Measurements from ENCODE around the gene TNFRSF11A. TPM values are rescaled to one million over a fixed set of nuclear protein-coding genes. Genes with fewer than 3 reads are reported as not detected.

The TNFRSF11A gene
- total RNA-seq, 1 donor from 2014 or later, result 6.5 TPM

DNA sequence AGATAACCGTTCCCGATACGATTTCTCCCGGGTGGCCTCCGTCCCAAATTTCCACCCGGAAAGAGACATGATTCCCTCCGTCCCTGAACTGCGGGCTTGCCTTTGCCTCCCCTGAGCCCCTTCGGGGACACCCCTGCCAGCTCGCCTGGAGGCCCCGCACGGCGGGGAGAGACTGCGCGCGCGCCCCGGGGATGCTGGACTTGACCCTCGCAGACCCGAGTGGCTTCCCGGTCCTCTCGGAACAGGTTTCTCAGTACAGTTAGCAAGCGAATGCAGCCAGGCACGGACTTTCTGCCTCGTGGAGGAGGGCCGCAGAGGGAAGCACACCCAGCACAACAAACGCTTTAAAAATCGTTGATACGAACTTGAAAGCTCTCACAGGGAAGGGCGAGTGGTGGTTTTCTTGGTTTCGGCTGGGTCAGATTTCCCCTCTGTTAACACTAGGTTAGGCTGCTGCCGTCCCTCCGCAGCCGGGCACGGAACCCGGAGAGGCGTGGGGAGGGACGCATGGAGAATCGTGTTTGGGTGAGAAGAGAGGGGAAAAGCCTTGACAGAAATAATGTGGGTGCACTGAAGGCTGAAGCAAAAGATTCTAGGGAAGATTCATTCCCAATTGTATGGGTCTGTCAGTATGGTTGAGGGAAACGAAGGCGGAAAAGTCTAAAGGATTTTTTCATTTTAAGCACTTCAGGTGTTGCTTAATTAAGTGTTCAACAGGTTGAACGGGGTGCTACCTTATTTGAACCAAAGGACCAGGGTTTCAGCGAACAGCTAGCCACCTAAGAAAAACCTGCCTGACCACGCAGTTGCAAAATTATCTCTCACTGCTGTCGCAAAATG, 916 bp downstream of the TNFRSF11A start:
- DNase-seq (ENCODE audit: low spot score), result no peak

GRCh38 chr18:62326646-62327348, 1.7 kb downstream of the TNFRSF11A start:
- DNase-seq (ENCODE audit: low spot score), result no peak

GRCh38 chr18:62327977-62328376, 2.9 kb downstream of the TNFRSF11A start:
- DNase-seq (ENCODE audit: low spot score), result no peak

DNA sequence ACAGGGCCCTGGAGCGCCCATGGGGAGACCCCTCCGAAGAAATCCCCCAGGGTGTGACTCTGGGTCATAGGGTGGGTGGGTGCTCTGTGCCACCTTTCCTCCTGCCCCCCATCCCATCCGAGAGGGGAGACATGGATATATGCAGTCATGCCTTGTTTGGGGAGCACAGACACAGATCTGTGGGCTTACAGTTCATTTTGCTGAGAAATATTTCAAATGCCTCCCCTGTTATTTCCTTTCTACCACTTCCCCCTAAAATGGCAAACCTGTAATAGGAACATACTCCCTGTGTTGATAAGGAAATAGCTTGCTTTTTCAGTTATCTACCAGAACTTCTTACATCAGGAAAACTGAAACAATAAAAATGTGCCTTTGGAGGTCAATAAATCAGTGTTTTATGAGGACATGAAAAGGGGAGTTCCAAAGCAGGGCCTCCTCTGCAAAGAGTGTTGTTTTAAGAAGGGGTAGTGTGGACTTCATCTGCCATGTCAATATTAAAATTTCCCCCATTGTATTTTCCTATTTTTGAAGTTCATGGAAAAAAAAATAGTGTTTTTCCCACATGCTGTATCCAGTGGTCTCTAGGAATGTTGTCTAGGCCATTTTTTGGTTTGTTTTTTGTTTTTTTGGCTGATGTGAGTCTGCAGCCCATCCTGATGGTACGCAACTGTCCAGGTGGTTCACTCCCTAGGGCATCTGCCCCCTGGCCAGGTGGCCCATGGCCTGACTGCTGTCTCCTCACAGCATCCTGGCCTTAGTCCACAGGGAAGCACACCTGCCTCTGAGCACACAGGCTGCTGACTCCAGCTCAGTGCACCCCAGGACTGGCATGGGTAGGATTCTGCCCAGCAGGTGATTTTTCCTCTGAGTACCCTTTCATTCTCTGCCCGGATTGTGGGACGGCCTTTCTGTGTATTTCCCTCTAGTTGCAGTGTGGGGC, 3.7 kb downstream of the TNFRSF11A start:
- DNase-seq (ENCODE audit: low spot score), result no peak

GRCh38 chr18:62329691-62330454, 4.8 kb downstream of the TNFRSF11A start:
- DNase-seq (ENCODE audit: low spot score), result no peak

GRCh38 chr18:62330650-62331049, 5.5 kb downstream of the TNFRSF11A start:
- no peak for DNase-seq (ENCODE audit: low spot score)

DNA sequence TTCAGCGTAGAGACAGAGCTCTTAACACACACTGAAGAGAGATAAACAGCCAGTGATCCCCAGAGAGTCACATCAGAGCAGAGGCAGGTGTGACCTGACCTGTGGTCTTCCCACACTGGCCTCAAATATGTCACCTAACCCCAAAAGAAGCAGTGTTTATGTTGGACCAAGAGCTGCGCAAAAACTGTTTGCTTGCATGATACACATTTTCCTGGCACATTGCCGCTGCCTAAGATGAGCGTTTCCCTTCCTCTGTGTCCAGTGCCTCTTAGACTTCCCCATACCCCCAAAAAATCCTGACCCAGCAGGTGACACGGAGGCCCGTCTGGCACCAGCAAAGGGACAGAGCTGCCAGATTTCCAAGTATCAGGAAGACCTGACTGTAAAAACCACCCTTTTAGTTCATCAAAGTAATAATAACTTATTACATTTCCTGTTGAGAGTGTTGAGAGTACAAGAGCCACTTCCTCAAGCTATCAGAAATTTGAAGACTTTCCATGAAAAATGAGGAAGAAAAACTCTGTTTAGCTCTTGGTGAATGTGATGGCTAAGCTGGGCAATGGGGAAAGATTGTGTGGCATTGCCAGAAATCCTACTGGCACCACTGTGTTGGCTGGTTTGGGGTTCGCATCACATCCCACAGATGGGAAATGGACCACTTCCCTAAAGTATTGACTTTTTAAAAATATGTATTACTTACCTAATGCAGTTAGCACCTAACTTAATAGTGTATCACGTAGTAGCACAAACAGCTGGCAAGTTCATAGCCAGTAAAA, 6.7 kb downstream of the TNFRSF11A start:
- no peak for DNase-seq (ENCODE audit: low spot score)

GRCh38 chr18:62332431-62332830, 7.3 kb downstream of the TNFRSF11A start:
- no peak for DNase-seq (ENCODE audit: low spot score)

GRCh38 chr18:62332964-62333695, 8.0 kb downstream of the TNFRSF11A start:
- DNase-seq (ENCODE audit: low spot score), result no peak

DNA sequence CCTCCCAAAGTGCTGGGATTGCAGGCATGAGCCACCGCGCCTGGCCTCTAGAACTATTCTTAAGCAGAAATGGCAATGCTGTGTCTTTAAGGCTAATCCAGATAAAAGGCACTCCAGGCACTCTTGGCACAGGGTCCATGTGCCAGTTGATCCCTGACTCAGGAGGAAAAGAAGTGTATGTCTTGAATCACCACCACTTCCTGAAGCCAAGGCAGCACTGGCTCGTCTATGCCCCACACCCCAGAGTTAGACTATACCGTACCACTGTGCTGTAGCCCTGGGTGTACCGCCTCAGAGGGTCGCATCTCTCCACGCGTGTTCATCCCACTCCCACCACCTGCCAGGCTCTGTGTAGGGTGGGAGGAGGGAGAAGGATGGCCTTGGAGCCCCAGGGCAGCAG, 9.0 kb downstream of the TNFRSF11A start:
- no peak for DNase-seq (ENCODE audit: low spot score)

- no peak for DNase-seq (ENCODE audit: low spot score)
Observed at GRCh38 chr18:62335494-62335893, 10.4 kb downstream of the TNFRSF11A start.

- no peak for DNase-seq (ENCODE audit: low spot score)
Observed at GRCh38 chr18:62336618-62337017, 11.5 kb downstream of the TNFRSF11A start.

DNA sequence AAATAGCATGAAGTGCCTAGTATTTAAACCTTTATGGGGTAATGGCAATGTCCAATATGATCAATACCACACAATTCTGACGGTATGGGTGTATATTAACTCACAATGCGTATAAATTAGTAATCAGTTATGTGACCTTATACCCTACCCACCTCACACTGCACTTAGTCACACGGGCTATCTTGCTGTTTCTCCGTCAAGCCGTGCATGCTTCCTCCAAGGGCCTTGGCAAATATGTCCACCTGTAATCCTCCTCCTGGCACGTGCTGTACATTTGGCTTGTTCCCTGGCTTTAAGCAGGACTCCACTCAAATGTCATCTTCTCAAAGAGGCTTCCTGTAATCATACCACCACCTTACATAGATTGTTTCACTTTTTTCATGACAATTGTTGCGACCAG, 12.2 kb downstream of the TNFRSF11A start:
- DNase-seq (ENCODE audit: low spot score), result no peak

DNA sequence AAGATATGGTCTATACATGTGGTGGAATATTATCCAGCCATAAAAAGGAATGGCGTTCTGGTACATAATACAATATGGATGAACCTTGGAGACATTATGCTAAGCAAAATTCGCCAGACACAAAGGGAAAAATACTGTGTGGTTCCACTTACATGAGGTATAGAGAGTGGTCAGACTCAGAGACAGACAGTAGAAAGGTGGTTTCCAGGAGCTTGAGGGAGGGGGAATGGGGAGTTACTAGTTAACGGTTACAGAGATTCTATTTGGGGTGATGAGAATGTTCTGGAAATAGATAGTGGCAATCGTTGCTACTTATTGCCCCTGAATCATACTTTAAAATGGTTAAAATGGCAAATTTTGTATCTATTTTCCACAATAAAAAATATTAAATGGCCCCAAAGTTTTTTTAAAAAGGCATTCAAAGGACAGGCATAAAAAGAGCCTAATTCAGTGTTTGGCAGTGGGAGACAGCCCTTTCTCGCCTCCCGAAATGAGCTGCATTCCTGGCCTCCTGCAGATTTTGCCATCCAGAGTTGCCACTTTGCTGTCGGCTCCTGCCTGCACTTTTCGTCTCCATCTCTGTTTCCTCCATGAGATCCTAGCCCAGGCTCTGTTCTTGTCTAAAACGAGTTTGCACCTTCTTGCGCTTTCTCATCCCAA, 13.5 kb downstream of the TNFRSF11A start:
- no peak for DNase-seq (ENCODE audit: low spot score)

DNA sequence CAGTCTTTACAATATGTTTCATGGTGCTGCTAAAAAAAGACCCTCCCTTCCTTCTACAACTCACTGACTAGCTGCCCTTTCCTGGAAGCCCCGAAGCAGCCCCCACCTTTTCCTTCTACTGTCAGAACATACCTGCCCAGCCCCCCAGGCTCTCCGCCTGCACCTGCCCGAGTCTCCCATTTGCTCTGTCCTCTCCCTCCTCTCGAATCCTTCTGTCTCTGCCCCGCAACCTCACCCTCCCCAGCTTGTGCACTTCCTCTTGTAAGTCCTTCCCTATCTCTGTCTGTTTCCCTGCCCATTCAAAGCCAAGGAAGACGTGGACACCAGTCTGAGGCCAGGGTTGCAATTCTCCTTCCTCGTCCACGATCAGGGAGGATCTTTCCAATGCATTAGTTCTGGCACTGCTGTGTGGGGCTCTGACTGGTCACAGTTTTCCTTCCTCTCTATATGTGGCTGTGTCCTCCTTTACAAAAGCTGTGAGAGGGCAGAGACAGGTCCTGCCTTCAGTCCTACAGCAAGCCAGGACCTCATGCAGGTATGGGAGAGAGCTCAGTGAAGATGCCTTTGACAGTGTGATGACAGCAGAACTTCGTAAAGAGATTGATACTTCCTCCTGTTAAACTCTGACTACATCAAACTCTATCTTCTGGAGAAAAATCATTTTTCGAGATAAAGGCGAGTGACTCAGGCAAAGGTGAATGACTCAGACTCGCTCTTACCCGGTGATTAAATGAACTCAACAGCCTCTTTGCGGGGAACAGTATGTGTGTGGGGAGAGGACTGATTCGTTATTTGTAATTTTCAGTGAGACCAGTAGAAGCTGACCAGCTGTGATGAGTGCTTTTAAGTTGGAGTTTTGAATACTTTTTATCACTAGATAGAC, 14.2 kb downstream of the TNFRSF11A start:
- no peak for DNase-seq (ENCODE audit: low spot score)

- DNase-seq (ENCODE audit: low spot score), result no peak
Observed at GRCh38 chr18:62340996-62341395, 15.9 kb downstream of the TNFRSF11A start.

GRCh38 chr18:62341473-62341872, 16.4 kb downstream of the TNFRSF11A start:
- DNase-seq (ENCODE audit: low spot score), result no peak

GRCh38 chr18:62342884-62343283, 17.8 kb downstream of the TNFRSF11A start:
- no peak for DNase-seq (ENCODE audit: low spot score)
